ENCODE data around the gene CTXND2.

DNA sequence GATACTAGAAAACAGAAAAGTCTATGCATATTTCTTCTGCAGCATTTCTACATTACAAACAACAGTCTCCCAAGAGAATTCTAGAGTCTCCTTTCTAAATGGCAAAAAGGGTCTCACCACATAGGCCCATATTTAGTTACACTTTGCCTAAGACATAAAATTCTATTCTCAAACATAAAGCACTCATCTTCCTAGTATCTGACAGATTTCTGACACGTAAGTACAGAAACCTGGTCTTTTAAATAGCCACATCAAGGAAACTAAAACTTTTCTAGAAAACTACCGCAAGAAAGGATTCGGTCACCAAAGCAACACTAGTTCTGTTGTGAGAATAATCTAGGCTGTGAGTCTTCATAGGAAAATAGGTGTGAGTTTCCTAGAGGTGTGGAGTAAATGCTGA, 45.3 kb upstream of the CTXND2 start:
- no peak for TF ChIP-seq POLR2AphosphoS5 (IDR thresholded peaks at IDR 0.05)
- TF ChIP-seq, protein P1, sequence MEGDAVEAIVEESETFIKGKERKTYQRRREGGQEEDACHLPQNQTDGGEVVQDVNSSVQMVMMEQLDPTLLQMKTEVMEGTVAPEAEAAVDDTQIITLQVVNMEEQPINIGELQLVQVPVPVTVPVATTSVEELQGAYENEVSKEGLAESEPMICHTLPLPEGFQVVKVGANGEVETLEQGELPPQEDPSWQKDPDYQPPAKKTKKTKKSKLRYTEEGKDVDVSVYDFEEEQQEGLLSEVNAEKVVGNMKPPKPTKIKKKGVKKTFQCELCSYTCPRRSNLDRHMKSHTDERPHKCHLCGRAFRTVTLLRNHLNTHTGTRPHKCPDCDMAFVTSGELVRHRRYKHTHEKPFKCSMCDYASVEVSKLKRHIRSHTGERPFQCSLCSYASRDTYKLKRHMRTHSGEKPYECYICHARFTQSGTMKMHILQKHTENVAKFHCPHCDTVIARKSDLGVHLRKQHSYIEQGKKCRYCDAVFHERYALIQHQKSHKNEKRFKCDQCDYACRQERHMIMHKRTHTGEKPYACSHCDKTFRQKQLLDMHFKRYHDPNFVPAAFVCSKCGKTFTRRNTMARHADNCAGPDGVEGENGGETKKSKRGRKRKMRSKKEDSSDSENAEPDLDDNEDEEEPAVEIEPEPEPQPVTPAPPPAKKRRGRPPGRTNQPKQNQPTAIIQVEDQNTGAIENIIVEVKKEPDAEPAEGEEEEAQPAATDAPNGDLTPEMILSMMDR (IDR thresholded peaks at IDR 0.05), result no peak
- no peak for TF ChIP-seq POLR2A (IDR thresholded peaks at IDR 0.05)

Data from breast epithelium (tissue), 3 donors.